Stimulated activated naive CD8-positive, alpha-beta T cell treated with anti-CD3 and anti-CD28 coated beads, Interleukin-15, Interleukin-2, amounts not matched to agents 100 U/mL and 50 U/mL, for 24 hours (primary cell): ENCODE measurements around the gene SRSF11.
A peak's percentile ranks its signal among the peaks of the same experiment; 100 is the strongest.
"Not testable (repeated sequence)": the region's sequence is repeated elsewhere in the genome, so short reads cannot be mapped to it uniquely, and the experiment has no call there.

Experiments
- ATAC-seq: fragments of 150-1000 bp; cut with Tn5 transposase; one replicate; pipeline ENCODE4 v1.10.0; 2021
- DNase-seq: peaks from one replicate; pipeline ENCODE4 v3.0.0; 2021

Gene SRSF11, protein sequence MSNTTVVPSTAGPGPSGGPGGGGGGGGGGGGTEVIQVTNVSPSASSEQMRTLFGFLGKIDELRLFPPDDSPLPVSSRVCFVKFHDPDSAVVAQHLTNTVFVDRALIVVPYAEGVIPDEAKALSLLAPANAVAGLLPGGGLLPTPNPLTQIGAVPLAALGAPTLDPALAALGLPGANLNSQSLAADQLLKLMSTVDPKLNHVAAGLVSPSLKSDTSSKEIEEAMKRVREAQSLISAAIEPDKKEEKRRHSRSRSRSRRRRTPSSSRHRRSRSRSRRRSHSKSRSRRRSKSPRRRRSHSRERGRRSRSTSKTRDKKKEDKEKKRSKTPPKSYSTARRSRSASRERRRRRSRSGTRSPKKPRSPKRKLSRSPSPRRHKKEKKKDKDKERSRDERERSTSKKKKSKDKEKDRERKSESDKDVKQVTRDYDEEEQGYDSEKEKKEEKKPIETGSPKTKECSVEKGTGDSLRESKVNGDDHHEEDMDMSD

DNA sequence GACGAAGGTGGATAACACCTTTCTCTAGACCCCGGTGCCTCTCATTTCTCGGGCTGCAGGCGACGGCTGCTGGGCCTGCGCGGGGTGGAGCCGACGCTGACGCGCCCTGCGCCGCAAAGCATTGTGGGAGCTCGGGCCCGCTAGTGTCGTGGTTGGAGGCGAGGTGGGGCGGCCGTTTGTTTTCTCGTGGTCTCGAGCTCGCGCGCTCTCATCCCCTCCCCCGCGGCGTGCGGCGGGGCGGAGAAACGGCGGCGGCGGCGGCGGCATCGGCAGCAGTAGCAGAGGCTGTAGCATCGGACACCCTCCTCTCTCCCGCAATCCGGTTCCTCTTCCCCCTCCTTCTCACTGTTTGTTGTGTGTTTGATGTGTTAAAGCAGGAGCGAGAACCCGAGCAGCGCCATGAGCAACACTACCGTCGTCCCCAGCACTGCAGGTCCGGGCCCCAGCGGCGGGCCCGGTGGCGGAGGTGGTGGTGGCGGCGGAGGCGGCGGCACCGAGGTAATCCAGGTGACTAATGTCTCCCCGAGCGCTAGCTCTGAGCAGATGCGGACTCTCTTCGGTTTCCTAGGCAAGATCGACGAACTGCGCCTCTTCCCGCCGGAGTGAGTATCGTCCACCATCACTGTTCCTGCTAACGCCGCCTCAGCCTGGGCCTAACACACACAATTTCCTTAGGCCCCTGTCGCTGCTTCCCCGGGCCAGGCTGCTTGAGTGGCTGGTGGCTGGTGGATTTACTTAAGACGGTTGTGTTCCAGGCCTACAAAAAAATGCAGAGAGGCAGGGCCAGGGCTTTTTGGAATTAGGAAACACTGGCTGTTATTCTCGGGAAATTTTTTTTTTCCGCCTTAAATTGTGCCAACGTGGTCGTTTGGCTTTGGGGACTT lies at the start of gene SRSF11:
SRSF11 (plus strand) TSS at position 143 of the 884 bp plus-strand sequence; CDS start at position 400, 257 bp downstream.
- ATAC-seq = peak; percentile 98
- DNase-seq = peak; percentile 98

DNA sequence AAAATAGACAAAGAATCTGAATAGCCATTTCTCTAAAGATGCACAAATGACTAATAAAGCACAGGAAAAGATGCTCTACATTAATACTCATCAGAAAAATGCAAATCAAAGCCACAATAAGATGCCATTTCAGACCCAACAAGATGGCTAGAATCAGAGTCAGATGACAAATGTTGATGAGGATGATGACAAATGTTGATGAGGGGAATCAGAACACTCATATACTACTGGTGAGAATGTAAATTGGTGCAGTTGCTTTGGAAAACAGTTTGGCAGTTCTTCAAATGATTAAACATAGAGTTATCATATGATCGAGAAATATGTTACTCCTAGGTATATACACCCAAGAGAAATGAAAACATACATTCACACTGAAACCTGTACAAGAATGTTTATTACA lies 49.7 kb upstream of the SRSF11 start:
- no peak for ATAC-seq
- no peak for DNase-seq

DNA sequence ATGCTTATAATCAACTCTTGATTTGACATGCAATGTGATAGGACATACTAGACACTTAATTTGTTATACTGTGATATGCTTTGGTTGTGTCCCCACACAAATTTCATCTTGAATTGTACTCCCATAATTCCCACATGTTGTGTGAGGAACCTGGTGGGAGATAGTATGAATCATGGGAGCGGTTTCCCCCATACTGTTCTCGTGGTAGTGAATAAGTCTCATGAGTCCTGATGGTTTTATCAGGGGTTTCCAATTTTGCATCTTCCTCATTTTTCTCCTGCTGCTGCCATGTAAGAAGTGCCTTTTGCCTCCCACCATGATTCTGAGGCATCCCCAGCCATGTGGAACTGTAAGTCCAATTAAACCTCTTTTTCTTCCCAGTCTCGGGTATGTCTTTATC lies 36.0 kb upstream of the SRSF11 start:
- not testable (repeated sequence) for DNase-seq, ATAC-seq

DNA sequence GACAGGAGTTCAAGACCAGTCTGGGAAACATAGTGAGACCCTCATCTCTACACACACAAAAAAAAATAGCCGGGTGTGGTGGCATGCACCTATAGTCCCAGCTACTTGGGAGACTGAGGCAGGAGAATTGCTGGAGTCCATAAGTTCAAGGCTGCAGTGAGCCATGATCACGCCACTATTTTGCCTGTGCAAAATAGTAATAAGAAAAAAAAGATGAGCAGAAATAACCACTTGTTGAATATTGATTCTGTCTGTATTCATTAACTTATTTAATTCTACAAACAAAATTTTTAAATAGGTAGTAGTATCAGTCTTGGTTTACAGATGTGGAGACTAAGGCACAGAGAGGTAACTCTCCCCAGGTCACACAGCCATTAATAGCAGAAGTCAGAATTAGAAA lies 32.7 kb upstream of the SRSF11 start:
- ATAC-seq = no peak

DNA sequence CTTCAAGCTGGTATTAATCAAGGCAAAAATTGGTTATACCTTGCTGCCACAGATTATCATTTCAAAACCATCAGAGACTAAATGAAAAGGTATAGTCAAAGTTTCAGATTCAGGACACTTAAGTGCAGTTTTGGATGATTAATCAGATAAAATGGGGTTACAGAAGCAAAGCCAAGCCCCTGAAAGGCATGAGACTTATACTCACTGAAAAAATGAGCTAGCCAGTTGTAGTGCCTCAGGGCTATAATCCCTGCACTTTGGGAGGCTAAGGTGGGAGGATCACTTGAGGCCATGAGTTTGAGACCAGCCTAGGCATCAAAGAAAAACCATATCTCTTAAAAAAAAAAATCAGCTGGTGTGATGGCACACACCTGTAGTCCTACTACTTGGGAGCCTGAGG lies 31.0 kb upstream of the SRSF11 start:
- DNase-seq (no peak), ATAC-seq (no peak)

More for the DNA sequence above, 32.7 kb upstream of the SRSF11 start:
- DNase-seq = no peak

DNA sequence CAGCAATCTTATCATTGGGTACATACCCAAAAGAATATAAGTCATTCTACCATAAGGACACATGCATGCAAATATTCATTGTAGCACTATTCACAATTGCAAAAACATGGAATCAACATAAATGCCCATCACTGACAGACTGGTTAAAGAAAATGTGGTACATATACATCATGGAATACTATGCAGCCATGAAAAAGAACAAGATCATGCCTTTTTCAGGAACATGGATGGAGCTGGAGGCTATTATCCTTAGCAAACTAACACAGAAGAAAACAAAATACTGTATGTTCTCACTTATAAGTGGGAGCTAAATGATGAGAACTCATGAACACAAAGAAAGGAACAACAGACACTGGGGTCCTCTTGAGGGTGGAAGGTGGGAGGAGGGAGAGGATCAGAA lies 28.7 kb upstream of the SRSF11 start:
- not testable (repeated sequence) for DNase-seq, ATAC-seq

DNA sequence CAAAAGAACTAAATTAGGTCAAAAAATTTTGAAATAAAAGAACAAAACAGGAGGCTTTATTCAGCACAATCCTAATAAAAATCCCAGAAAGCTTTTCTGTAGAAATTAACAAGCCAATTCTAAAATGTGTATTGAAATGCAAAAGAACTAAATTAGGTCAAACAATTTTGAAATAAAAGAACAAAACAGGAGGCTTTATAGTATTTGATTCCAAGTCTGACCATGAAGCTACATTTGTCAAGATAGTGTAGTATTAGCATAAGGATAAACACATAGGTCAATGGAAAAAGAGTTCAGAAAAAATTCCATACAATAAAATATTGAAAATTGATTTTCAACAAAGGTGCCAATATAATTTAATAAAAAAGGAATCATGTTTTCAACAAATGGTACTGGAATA lies 26.6 kb upstream of the SRSF11 start:
- ATAC-seq (no peak), DNase-seq (no peak)

DNA sequence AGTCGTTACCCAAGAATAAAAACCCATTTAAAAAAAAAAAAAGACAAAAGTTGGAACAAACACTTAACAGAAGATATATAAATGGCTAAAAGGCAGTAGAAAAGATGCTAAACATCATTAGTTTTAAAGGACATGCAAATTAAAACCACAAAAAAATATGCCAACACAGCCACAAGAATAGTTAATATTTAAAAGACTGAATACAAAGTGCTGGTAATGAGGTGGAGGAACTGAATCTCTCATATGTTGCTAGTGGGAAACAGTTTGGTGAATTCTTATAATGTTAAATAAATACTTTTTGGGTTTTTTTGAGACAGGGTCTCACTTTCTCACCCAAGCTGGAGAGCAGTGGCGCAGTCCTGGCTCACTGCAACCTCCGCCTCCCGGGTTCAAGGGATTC lies 25.8 kb upstream of the SRSF11 start:
- DNase-seq (no peak), ATAC-seq (no peak)

DNA sequence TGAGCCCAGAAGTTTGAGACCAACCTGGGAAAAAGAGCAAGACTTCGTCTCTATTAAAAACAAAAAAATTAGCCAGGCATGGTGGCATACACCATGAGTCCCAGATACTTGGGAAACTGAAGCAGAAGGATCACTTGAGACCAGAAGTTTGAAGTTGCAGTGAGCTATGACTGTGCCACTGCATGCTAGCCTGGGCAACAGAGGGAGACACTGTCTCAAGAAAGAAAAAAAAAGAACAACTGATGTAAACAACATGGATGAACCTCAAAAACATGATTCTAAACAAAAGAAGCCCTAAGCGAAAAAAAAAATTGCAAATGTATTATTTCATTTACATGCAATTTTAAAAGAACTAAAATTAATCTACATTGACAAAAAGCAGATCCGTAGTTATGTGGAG lies 24.8 kb upstream of the SRSF11 start:
- DNase-seq (no peak), ATAC-seq (no peak)

DNA sequence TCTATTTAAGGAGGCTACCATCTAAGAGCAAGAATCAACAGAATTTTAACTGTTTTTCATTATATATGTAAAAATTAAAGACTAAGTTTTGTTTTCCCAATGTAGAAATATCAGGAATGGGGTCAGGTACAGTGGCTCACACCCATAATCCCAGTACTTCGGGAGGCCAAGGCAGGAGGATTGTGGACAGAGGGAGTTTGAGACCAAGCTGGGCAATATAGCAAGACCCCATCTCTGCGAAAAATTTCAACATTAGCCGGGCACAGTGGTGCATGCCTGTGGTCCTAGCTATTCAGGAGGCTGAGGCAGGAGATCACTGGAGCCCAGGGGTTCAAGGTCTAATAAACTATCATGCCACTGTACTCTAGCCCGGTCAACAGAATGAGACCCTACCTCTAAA lies 21.1 kb upstream of the SRSF11 start:
- ATAC-seq = no peak
- DNase-seq = no peak

DNA sequence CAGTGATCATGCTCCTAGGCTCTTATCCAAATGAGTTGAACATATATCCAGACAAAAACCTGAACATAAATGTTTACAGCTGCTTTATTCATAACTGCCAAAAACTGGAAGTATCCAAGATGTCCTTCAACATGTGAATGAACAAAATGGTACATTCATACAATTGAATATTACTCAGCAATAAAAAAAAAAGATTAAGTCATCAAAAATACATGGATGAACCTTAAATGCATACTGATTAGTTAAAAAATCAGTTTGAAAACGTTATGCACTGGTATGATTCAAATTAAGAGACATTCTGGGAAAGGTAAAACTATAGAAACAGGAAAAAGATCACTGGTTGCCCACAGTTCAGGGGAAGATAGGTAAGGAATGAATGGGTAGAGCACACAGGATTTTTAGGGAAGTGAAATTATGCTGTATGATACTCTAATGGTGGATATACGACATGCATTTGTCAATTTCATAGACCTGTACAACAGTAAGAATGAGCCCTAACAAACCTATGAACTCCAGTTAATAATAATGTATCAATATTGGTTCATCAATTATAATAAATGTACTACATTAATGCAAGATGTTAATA lies 18.9 kb upstream of the SRSF11 start:
- no peak for DNase-seq
- ATAC-seq = no peak

DNA sequence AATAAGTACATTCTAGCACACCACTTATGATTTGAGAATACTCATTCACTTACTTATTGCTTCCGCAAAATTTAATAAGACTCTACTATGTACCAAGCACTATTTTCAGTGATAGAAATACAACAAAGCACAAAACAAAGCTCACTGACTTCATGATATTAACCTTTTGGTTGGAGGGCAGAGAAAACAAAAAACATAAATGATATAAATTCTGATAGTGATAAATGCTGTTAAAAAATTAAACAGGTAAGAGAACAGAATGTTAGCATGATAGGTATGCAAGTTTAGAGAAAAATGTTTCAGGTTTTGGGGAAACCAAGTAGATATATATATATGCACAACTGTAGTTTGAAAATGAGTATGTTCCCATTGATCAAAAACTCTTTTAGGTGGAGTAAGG lies 17.0 kb upstream of the SRSF11 start:
- DNase-seq (no peak), ATAC-seq (no peak)

DNA sequence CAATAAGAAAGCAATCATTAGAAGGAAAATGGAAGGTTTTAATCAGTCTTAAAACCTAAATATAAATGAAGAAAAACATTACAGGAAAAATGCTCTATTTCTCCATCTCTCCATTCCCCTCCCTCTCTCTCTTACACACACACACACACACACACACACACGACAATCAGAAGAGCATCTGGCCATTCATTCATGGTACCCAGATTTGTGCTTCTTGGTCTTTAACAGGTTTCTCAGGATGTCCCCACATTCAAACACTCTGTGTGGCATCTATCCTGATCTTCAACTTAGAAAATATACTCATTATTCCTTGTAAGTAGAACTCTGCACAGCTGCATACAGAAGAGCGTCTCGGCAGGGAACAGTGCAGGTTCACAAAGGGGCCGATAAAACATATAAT lies 16.6 kb upstream of the SRSF11 start:
- ATAC-seq (no peak), DNase-seq (no peak)

DNA sequence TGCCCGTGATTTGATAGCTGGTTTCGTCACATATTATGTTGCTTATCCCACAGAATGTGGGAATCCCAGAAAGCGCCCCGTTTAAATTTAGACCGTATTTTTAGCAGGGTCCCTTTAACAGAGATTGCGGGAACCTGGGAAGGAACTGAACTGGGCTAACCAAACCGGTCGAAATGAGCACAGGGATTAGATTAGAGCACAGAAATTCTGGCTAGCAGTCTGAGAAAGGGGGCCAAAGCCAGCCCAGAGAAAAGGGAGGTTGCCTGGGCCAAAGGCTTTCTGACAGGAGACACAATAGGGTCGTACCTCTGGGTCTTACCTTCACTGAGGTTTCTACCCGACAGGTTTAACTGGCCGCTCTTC lies 16.1 kb upstream of the SRSF11 start:
- DNase-seq = no peak
- no peak for ATAC-seq

DNA sequence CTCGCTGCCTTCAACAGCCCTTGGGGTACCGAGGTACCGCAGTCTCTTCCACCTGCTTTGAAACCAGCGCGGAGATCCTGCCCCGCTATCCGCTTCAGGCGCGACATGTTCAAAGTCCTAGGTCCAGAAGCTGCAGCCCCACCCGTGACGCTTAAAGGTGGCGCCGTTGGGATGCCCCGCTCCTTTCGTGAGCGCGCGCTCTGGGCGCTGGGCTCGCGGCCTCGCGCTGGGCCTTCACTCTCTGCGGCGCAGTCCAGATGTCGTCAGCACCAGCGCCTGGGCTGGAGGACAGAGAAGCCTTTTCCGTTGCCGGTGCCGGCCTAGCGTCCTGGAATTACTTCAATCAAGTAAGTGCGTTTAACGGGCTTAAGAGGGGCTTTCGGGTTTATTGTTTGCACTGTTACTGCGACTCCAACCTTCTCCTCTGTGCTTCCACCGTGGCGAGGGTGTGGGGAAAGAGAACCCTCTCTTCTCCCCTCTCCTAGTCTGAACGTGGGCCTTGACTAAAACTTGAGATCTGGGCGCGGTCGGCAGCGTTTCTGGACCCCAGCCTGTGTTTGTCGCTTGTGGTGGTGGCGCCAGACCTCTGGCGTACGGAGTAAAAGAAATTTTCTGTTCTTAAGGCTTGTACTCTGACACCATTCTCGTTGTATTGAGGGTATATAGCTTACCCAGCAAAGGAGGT lies 15.6 kb upstream of the SRSF11 start, which contains the start of gene LRRC40:
LRRC40 (minus strand) TSS at position 146 of the 685 bp plus-strand sequence; CDS start at position 107, 39 bp downstream.
- ATAC-seq (peak; percentile 99), DNase-seq (peak; percentile 96)

DNA sequence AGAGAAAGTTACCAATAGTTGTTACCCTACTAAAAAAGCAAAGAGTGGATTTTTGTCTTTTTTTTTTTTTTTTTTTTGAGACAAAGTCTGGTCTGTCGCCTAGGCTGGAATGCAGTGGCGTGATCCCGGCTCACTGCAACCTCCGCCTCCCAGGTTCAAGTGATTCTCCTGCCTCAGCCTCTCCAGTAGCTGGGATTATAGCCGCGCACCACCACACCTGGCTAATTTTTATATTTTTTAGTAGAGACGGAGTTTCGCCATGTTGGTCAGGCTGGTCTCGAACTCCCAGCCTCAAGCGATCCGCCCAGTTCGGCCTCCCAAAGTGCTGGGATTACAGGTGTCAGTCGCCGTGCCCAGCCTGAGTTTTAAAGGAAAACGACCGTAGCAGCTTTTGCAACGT lies 14.3 kb upstream of the SRSF11 start:
- ATAC-seq, DNase-seq: not testable (repeated sequence)

DNA sequence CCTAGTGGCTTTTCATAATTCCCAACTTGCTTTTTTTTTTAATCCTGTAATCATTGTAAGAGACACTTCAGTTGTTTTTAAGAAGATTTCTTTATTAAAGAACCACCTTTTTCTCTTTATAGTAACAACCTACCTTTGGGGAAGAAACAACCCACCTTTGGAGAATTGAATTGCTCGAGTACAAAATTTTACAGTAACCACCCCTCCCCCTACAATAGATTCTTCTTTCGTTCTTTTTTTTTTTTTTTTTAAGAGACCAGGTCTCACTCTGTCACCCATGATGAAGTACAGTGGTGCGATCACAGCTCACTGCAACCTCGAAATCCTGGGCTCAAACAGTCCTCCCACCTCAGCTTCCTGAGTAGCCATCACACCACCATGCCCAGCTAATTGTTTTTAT lies 13.7 kb upstream of the SRSF11 start:
- DNase-seq (no peak), ATAC-seq (no peak)

DNA sequence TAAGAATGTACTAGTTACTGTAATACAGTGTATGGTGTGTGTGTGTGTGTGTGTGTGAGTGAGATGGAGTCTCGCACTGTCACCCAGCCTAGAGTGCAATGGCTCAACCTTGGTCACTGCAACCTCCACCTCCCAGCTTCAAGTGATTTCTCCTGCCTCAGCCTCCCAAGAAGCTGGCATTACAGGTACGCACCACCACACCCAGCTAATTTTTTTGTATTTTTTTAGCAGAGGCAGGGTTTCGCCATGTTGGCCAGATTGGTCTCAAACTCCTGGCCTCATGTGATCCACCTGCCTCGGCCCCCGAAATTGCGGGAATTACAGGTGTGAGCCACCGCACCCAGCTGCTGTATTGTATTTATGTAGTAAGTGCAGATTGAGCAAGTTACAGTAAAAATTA lies 12.9 kb upstream of the SRSF11 start:
- no peak for ATAC-seq

DNA sequence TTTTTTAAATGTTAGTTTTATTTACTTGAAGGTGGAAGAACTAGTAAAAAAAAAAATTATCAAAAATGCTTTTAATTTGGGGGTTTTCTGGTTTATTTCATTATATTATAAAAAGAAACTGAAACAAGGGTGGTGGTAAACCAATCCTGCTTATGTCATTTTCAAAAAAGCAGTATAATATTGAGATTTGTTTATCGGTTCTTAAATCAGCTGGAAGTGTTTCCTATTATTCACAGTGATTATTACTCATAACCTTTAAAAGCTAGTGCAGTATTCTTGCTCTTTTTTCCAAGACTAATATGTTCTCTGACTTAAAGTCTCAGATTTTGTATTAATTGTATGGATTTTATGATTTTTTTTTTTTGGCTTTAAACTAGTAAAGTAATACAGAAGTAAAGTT lies 10.4 kb upstream of the SRSF11 start:
- DNase-seq (no peak), ATAC-seq (peak; percentile 40)

More for the DNA sequence above, 12.9 kb upstream of the SRSF11 start:
- DNase-seq = no peak

DNA sequence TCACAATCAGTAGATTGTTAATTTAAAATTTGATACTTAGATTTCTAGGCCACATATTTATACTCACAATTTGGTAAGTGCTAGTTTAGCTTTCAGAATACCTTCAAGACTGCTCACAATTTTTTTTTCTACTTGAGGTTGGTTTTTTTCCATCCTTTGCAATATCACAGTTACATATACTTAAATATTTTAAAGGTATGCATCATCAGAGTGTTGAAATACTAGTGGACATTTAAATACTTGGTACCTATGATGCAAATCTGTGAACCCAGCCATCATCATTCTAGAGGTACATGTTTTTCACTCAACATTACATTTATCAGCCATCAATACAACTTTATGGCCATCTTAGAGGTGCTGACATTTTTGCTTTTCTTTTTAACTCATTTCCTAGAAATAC lies 9.6 kb upstream of the SRSF11 start:
- ATAC-seq (no peak), DNase-seq (no peak)

DNA sequence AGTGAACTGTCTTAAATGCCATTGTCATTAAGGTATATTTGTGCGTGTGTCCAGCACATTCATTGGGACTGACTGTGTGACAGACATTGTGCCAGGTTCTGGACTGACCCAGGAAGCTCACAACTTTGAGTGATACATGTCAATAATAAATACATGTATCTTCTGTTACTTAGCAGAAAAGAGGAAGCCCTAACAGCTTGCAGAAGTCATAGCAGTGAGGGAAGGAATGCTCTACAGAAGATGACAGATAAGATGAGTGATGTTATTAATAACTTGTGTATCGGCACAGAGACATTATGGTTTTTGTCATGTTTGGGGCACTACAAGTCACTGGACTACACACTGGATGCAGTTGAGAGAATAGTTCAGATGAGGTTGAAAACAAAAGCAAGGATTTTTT lies 1.2 kb upstream of the SRSF11 start:
- ATAC-seq = no peak
- no peak for DNase-seq
